Measurements from ENCODE around the gene SORL1-AS1.

SORL1-AS1 gene

GRCh38 chr11:121452609-121453150, at the start of gene SORL1-AS1:
Gene SORL1-AS1 (minus strand): TSS chr11:121452967.
- TF ChIP-seq CTCF (IDR thresholded peaks at IDR 0.05; ENCODE audit: extremely low read depth, missing control alignments): no peak
- DNase-seq (ENCODE audit: low spot score): peak; percentile 56

- no peak for TF ChIP-seq CTCF (IDR thresholded peaks at IDR 0.05; ENCODE audit: extremely low read depth, missing control alignments)
- no peak for DNase-seq (ENCODE audit: low spot score)
Measured at GRCh38 chr11:121500717-121501116, 48.0 kb upstream of the SORL1-AS1 start.

- no peak for DNase-seq (ENCODE audit: low spot score)
- no peak for TF ChIP-seq CTCF (IDR thresholded peaks at IDR 0.05; ENCODE audit: extremely low read depth, missing control alignments)
Measured at GRCh38 chr11:121500275-121500674, 47.5 kb upstream of the SORL1-AS1 start.

GRCh38 chr11:121499405-121499804, 46.6 kb upstream of the SORL1-AS1 start:
- DNase-seq (ENCODE audit: low spot score): no peak
- no peak for TF ChIP-seq CTCF (IDR thresholded peaks at IDR 0.05; ENCODE audit: extremely low read depth, missing control alignments)

GRCh38 chr11:121497176-121497998, 44.6 kb upstream of the SORL1-AS1 start:
- no peak for DNase-seq (ENCODE audit: low spot score)

GRCh38 chr11:121494355-121495099, 41.8 kb upstream of the SORL1-AS1 start:
- no peak for TF ChIP-seq CTCF (IDR thresholded peaks at IDR 0.05; ENCODE audit: extremely low read depth, missing control alignments)
- peak; percentile 39 for DNase-seq (ENCODE audit: low spot score)

More at GRCh38 chr11:121497176-121497998, 44.6 kb upstream of the SORL1-AS1 start:
- no peak for TF ChIP-seq CTCF (IDR thresholded peaks at IDR 0.05; ENCODE audit: extremely low read depth, missing control alignments)

GRCh38 chr11:121489823-121490222, 37.1 kb upstream of the SORL1-AS1 start:
- TF ChIP-seq CTCF (IDR thresholded peaks at IDR 0.05; ENCODE audit: extremely low read depth, missing control alignments): no peak
- DNase-seq (ENCODE audit: low spot score): no peak
